K562 (cell line): ENCODE results near the gene IL17RA. TPM values are rescaled to one million over a fixed set of nuclear protein-coding genes. Genes with fewer than 3 reads are reported as not detected.

Source experiments
- ARID1B ChIP-seq: fragments of 450-650 bp; IDR thresholded peaks from 2 replicates; pipeline ENCODE4 v1.6.1; 2016; ENCODE audit warnings: antibody characterized with exemption, mild to moderate bottlenecking, inconsistent platforms
- C11orf30 ChIP-seq: fragments of 450-650 bp; IDR thresholded peaks from 2 replicates; pipeline ENCODE4 v1.6.1; 2016; ENCODE audit warnings: low read depth, mild to moderate bottlenecking
- CBX2 ChIP-seq: fragments of 200-600 bp; sonication (generic); IDR thresholded peaks from one replicate; pipeline ENCODE4 v1.6.1; 2012; ENCODE audit warnings: mild to moderate bottlenecking, low read length, inconsistent platforms; ENCODE audit not compliant: insufficient read depth, poor library complexity, severe bottlenecking
- EGR1 ChIP-seq: fragments of 450-650 bp; conservative IDR thresholded peaks from 2 replicates; pipeline ENCODE4 v1.6.1; 2017; ENCODE audit warnings: mild to moderate bottlenecking
- FOXM1 ChIP-seq, 2 experiments: fragments of 450-650 bp in 1 of 2; sonication (generic) in 1 of 2; formaldehyde crosslinking in 1 of 2; IDR thresholded peaks; 2 replicates each; pipeline versions ENCODE4 v1.6.1 to v1.9.0; 2017 to 2022; ENCODE audit warnings: low read depth in 2 of 2, mild to moderate bottlenecking in 2 of 2, missing genetic modification reagents in 1 of 2, moderate library complexity in 1 of 2
- ILF3 ChIP-seq: fragments of 450-650 bp; IDR thresholded peaks from 2 replicates; pipeline ENCODE4 v1.6.1; 2018; ENCODE audit warnings: antibody characterized with exemption, mild to moderate bottlenecking, moderate library complexity, borderline replicate concordance
- KLF6 ChIP-seq: fragments of 250-450 bp; sonication (Bioruptor Pico); IDR thresholded peaks from 2 replicates; pipeline ENCODE4 v1.4.0; 2020; ENCODE audit warnings: mild to moderate bottlenecking, moderate library complexity, borderline replicate concordance
- MAFG ChIP-seq: fragments of 450-650 bp; conservative IDR thresholded peaks from 2 replicates; pipeline ENCODE4 v1.6.1; 2016; ENCODE audit warnings: missing genetic modification characterization, missing compliant biosample characterization
- MAFK ChIP-seq: IDR thresholded peaks from 2 replicates; pipeline ENCODE4 v1.6.1; 2011; ENCODE audit warnings: low read length, improper control_type of control experiment
- MYNN ChIP-seq, 2 experiments: sonication (generic); formaldehyde crosslinking in 1 of 2; IDR thresholded peaks; 2 replicates each; pipeline versions ENCODE4 v1.5.0 to v1.6.1; 2016 to 2020; ENCODE audit warnings: antibody characterized with exemption in 1 of 2, missing genetic modification reagents in 1 of 2
- NR4A1 ChIP-seq, 2 experiments: fragments of 250-450 bp in 1 of 2; fragments of 450-650 bp in 1 of 2; sonication (Bioruptor Pico) in 1 of 2; IDR thresholded peaks; 2 replicates each; pipeline versions ENCODE4 v1.4.0 to v1.6.1; 2016 to 2020; ENCODE audit warnings: mild to moderate bottlenecking in 2 of 2, missing compliant biosample characterization in 1 of 2, missing genetic modification characterization in 1 of 2, moderate library complexity in 1 of 2
- SMARCE1 ChIP-seq: fragments of 450-650 bp; IDR thresholded peaks from 2 replicates; pipeline ENCODE4 v1.7.1; 2016; ENCODE audit warnings: mild to moderate bottlenecking
- VEZF1 ChIP-seq: fragments of 200-800 bp; sonication (Bioruptor generic); IDR thresholded peaks from 2 replicates; pipeline ENCODE4 v1.6.1; 2017; ENCODE audit warnings: missing genetic modification characterization, missing compliant biosample characterization
- ZNF830 ChIP-seq: fragments of 250-450 bp; sonication (Bioruptor Pico); IDR thresholded peaks from 2 replicates; pipeline ENCODE4 v1.5.0; 2021; ENCODE audit warnings: mild to moderate bottlenecking
- polyA plus RNA-seq, 8 experiments: library from polyadenylated mRNA; depleted of rRNA in 4 of 8; stranded (reverse) in 5 of 8; unstranded in 3 of 8; fragments of >200 nt; fragmentation: Nextera tagmentation in 2 of 8; fragmentation: Illumina TruSeq in 1 of 8; extraction: Ambion mirVana in 2 of 8; extraction: Trizol in 1 of 8; gene quantifications; 2 replicates each; pipeline versions ENCODE4 v1.2.1 to v1.2.3, GENCODE V29; 2011 to 2014; ENCODE audit warnings: inconsistent platforms in 1 of 8, missing spikeins in 1 of 8
- total RNA-seq, 7 experiments: library from RNA; depleted of rRNA in 6 of 7; stranded (reverse); fragments of >200 nt in 6 of 7; fragmentation: Illumina TruSeq in 2 of 7; extraction: Trizol in 2 of 7; gene quantifications; 2 replicates each; pipeline versions ENCODE4 v1.2.1 to v1.2.3, GENCODE V29; 2011 to 2021; ENCODE audit warnings: low replicate concordance in 1 of 7
- TF ChIP-seq, protein P1 (sequence below), 2 experiments: fragments of 250-450 bp in 1 of 2; fragments of 450-650 bp in 1 of 2; sonication (Bioruptor Pico) in 1 of 2; IDR thresholded peaks; 2 replicates each; pipeline versions ENCODE4 v1.6.1 to v1.8.0; 2016 to 2021; ENCODE audit warnings: mild to moderate bottlenecking in 2 of 2, moderate library complexity in 2 of 2, missing compliant biosample characterization in 1 of 2, missing genetic modification characterization in 1 of 2
- TF ChIP-seq, protein P2 (sequence below): fragments of 250-450 bp; sonication (Bioruptor Pico); IDR thresholded peaks from 2 replicates; pipeline ENCODE4 v1.4.0; 2020
- TF ChIP-seq, protein P3 (sequence below), 3 experiments: IDR thresholded peaks in 2 of 3; conservative IDR thresholded peaks in 1 of 3; 2 replicates each; pipeline ENCODE4 v1.5.1; 2011 to 2012; ENCODE audit warnings: low read length in 3 of 3, mild to moderate bottlenecking in 3 of 3, control low read depth in 2 of 3, improper control_type of control experiment in 1 of 3, inconsistent platforms in 1 of 3, low read depth in 1 of 3, mixed read lengths in 1 of 3, moderate library complexity in 1 of 3; ENCODE audit not compliant: insufficient read depth in 2 of 3

Gene IL17RA
- total and polyA plus RNA-seq, 9 of the 15 experiments (the other 6 are each of a cell fraction or from before 2014, with no cell fraction given), result 0.17 to 11.8 (median 3.7) TPM

- TF ChIP-seq NR4A1 (CRISPR knock-in tag; IDR thresholded peaks at IDR 0.05) (no peak), NR4A1 (tag; IDR thresholded peaks at IDR 0.05) (no peak), KLF6 (no peak), ILF3 (no peak), SMARCE1 (peak; percentile 56; the same call in 1 of the 2 replicates), MYNN (IDR thresholded peaks at IDR 0.05) (no peak), MYNN (CRISPR knock-in tag; IDR thresholded peaks at IDR 0.05) (no peak), FOXM1 (IDR thresholded peaks at IDR 0.05; ENCODE audit: low read depth) (no peak), FOXM1 (CRISPR knock-in tag; IDR thresholded peaks at IDR 0.05; ENCODE audit: low read depth) (no peak), EGR1 (peak; percentile 76), ZNF830 (CRISPR knock-in tag) (no peak), MAFG (tag) (peak; percentile 72), C11orf30 (0 out of 2 replicates have a peak, but pooled peaks have one; percentile 18), CBX2 (no peak), ARID1B (peak; percentile 49), VEZF1 (CRISPR knock-in tag) (peak; percentile 22; the same call in 1 of the 2 replicates), MAFK (peak; percentile 57)
- TF ChIP-seq, protein P1, sequence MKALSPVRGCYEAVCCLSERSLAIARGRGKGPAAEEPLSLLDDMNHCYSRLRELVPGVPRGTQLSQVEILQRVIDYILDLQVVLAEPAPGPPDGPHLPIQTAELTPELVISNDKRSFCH (CRISPR knock-in tag; IDR thresholded peaks at IDR 0.05), result no peak
- TF ChIP-seq, protein P1 (tag; IDR thresholded peaks at IDR 0.05), result peak; percentile 60; the same call in 1 of the 2 replicates
- TF ChIP-seq, protein P2, sequence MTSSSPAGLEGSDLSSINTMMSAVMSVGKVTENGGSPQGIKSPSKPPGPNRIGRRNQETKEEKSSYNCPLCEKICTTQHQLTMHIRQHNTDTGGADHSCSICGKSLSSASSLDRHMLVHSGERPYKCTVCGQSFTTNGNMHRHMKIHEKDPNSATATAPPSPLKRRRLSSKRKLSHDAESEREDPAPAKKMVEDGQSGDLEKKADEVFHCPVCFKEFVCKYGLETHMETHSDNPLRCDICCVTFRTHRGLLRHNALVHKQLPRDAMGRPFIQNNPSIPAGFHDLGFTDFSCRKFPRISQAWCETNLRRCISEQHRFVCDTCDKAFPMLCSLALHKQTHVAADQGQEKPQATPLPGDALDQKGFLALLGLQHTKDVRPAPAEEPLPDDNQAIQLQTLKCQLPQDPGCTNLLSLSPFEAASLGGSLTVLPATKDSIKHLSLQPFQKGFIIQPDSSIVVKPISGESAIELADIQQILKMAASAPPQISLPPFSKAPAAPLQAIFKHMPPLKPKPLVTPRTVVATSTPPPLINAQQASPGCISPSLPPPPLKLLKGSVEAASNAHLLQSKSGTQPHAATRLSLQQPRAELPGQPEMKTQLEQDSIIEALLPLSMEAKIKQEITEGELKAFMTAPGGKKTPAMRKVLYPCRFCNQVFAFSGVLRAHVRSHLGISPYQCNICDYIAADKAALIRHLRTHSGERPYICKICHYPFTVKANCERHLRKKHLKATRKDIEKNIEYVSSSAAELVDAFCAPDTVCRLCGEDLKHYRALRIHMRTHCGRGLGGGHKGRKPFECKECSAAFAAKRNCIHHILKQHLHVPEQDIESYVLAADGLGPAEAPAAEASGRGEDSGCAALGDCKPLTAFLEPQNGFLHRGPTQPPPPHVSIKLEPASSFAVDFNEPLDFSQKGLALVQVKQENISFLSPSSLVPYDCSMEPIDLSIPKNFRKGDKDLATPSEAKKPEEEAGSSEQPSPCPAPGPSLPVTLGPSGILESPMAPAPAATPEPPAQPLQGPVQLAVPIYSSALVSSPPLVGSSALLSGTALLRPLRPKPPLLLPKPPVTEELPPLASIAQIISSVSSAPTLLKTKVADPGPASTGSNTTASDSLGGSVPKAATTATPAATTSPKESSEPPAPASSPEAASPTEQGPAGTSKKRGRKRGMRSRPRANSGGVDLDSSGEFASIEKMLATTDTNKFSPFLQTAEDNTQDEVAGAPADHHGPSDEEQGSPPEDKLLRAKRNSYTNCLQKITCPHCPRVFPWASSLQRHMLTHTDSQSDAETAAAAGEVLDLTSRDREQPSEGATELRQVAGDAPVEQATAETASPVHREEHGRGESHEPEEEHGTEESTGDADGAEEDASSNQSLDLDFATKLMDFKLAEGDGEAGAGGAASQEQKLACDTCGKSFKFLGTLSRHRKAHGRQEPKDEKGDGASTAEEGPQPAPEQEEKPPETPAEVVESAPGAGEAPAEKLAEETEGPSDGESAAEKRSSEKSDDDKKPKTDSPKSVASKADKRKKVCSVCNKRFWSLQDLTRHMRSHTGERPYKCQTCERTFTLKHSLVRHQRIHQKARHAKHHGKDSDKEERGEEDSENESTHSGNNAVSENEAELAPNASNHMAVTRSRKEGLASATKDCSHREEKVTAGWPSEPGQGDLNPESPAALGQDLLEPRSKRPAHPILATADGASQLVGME, result no peak
- TF ChIP-seq, protein P3, sequence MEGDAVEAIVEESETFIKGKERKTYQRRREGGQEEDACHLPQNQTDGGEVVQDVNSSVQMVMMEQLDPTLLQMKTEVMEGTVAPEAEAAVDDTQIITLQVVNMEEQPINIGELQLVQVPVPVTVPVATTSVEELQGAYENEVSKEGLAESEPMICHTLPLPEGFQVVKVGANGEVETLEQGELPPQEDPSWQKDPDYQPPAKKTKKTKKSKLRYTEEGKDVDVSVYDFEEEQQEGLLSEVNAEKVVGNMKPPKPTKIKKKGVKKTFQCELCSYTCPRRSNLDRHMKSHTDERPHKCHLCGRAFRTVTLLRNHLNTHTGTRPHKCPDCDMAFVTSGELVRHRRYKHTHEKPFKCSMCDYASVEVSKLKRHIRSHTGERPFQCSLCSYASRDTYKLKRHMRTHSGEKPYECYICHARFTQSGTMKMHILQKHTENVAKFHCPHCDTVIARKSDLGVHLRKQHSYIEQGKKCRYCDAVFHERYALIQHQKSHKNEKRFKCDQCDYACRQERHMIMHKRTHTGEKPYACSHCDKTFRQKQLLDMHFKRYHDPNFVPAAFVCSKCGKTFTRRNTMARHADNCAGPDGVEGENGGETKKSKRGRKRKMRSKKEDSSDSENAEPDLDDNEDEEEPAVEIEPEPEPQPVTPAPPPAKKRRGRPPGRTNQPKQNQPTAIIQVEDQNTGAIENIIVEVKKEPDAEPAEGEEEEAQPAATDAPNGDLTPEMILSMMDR (IDR thresholded peaks at IDR 0.05 in 2 of 3, conservative IDR thresholded peaks at IDR 0.05 in 1 of 3; ENCODE audit: insufficient read depth in 2 of 3, low read depth in 1 of 3, low read length in 3 of 3), result no peak
These were observed 17.5 kb downstream of the IL17RA start (continued) for GRCh38 chr22:17102297-17102667.
